GM19193 (cell line): ENCODE data around the gene EHBP1L1.

Source experiments
- POLR2A ChIP-seq: IDR thresholded peaks from 4 replicates; pipeline ENCODE4 v1.6.1; 2011; ENCODE audit not compliant: insufficient read depth, insufficient read length; ENCODE audit errors: extremely low read depth

The EHBP1L1 gene

GRCh38 chr11:65620666-65621065, 44.8 kb downstream of the EHBP1L1 start:
- TF ChIP-seq POLR2A: no peak

- no peak for TF ChIP-seq POLR2A
Measured at GRCh38 chr11:65621460-65621859, 45.6 kb downstream of the EHBP1L1 start.

- TF ChIP-seq POLR2A: no peak
Measured at GRCh38 chr11:65622011-65622410, 46.2 kb downstream of the EHBP1L1 start.

- no peak for TF ChIP-seq POLR2A
Measured at GRCh38 chr11:65623177-65623576, 47.3 kb downstream of the EHBP1L1 start.

GRCh38 chr11:65623852-65624616, 48.2 kb downstream of the EHBP1L1 start:
- TF ChIP-seq POLR2A: no peak

GRCh38 chr11:65624931-65625627, 49.2 kb downstream of the EHBP1L1 start:
- TF ChIP-seq POLR2A: no peak

GRCh38 chr11:65625628-65626342, 49.9 kb downstream of the EHBP1L1 start:
- no peak for TF ChIP-seq POLR2A

GRCh38 chr11:65627202-65627601, 51.3 kb downstream of the EHBP1L1 start:
- no peak for TF ChIP-seq POLR2A

- no peak for TF ChIP-seq POLR2A
Measured at GRCh38 chr11:65629579-65629978, 53.7 kb downstream of the EHBP1L1 start.

- no peak for TF ChIP-seq POLR2A
Measured at GRCh38 chr11:65630215-65630614, 54.4 kb downstream of the EHBP1L1 start.

- TF ChIP-seq POLR2A: no peak
Measured at GRCh38 chr11:65633390-65634108, 57.7 kb downstream of the EHBP1L1 start.

GRCh38 chr11:65634109-65634436, 58.2 kb downstream of the EHBP1L1 start:
- no peak for TF ChIP-seq POLR2A

GRCh38 chr11:65634440-65634839, 58.6 kb downstream of the EHBP1L1 start:
- TF ChIP-seq POLR2A: no peak

- TF ChIP-seq POLR2A: no peak
Measured at GRCh38 chr11:65634905-65635731, 59.3 kb downstream of the EHBP1L1 start.

- no peak for TF ChIP-seq POLR2A
Measured at GRCh38 chr11:65636108-65637031, 60.5 kb downstream of the EHBP1L1 start.
